BJ (cell line): ENCODE data around the gene OPN1SW. TPM values are rescaled to one million over a fixed set of nuclear protein-coding genes. Genes with fewer than 3 reads are reported as not detected.

ENCODE experiments used
- CTCF ChIA-PET: fragments of 350-600 bp; formaldehyde crosslinking; extraction: SDS; loops from one replicate; lab custom pipeline; 2021; ENCODE audit warnings: antibody characterized with exemption, inconsistent platforms; lab: Yijun Ruan, JAX
- POLR2A ChIA-PET: fragments of 300-600 bp; sonication (Branson Sonifier 250); formaldehyde crosslinking; extraction: SDS; loops from one replicate; lab custom pipeline; 2021; ENCODE audit warnings: antibody characterized with exemption; lab: Charles Lee
- DNase-seq: peaks from one replicate; pipeline ENCODE4 v3.0.0-alpha.2; 2011; ENCODE audit warnings: low read depth
- H3K27me3 ChIP-seq: 2 replicates; pipeline ENCODE4 v1.6.0; 2011; ENCODE audit warnings: low read length; ENCODE audit not compliant: control insufficient read depth, insufficient read depth
- H3K36me3 ChIP-seq: 2 replicates; pipeline ENCODE4 v1.5.1; 2011; ENCODE audit warnings: low read length; ENCODE audit not compliant: control insufficient read depth, insufficient read depth
- H3K4me3 ChIP-seq: 2 replicates; pipeline ENCODE4 v1.5.1; 2011; ENCODE audit warnings: low read depth, mild to moderate bottlenecking, control low read depth, low read length
- CTCF ChIP-seq: IDR thresholded peaks from 2 replicates; pipeline ENCODE4 v1.5.1; 2011; ENCODE audit warnings: low read depth, mild to moderate bottlenecking, control low read depth, inconsistent platforms, low read length, moderate library complexity; ENCODE audit not compliant: insufficient read depth
- polyA plus RNA-seq: library from polyadenylated mRNA; depleted of rRNA; stranded (reverse); fragments of >200 nt; gene quantifications from 2 replicates; pipeline ENCODE4 v1.2.3, GENCODE V29; 2011

Gene OPN1SW
- polyA plus RNA-seq, 1 experiment: not detected

GRCh38 chr7:128732521-128733277, 42.9 kb downstream of the OPN1SW start:
- DNase-seq: no peak
- TF ChIP-seq CTCF: no peak
- no peaks in the 10 kb centered on the region; the same call in 1 of the 2 replicates for H3K27me3 ChIP-seq
- CTCF ChIA-PET: interaction anchor here (0.6 kb wide), 1 partner anchor 10 kb away, joined by 3 read pairs; no protein-coding TSS in a partner anchor
- no peaks in the 10 kb centered on the region for H3K36me3 ChIP-seq
- no peak overlapping the region for H3K4me3 ChIP-seq
- POLR2A ChIA-PET: no interaction called here

GRCh38 chr7:128731184-128731583, 44.4 kb downstream of the OPN1SW start:
- ChIA-PET POLR2A (no interaction called here), CTCF (interaction anchor here (0.6 kb wide), 1 partner anchor 12 kb away, joined by 5 read pairs; no protein-coding TSS in a partner anchor)
- H3K27me3 ChIP-seq: peaks cover 3% of the 10 kb centered on the region
- DNase-seq: no peak
- no peak for TF ChIP-seq CTCF
- H3K36me3 ChIP-seq: no peaks in the 10 kb centered on the region
- no peak overlapping the region for H3K4me3 ChIP-seq

- CTCF ChIA-PET: no interaction called here
- no peak for DNase-seq
- Histone ChIP-seq H3K36me3 (no peaks in the 10 kb centered on the region), H3K27me3 (peaks cover 6% of the 10 kb centered on the region), H3K4me3 (no peak overlapping the region)
- no peak for TF ChIP-seq CTCF
- POLR2A ChIA-PET: interaction anchor here (1.4 kb wide), 1 partner anchor 10 kb away, joined by 10 read pairs; the partner anchor contains the start of gene CALU
Observed at GRCh38 chr7:128729494-128729893, 46.1 kb downstream of the OPN1SW start.

- Histone ChIP-seq H3K27me3 (peaks cover 6% of the 10 kb centered on the region), H3K36me3 (no peaks in the 10 kb centered on the region), H3K4me3 (no peak overlapping the region)
- DNase-seq: no peak
- TF ChIP-seq CTCF: no peak
- ChIA-PET POLR2A (interaction anchor here (0.6 to 1.4 kb wide), 3 partner anchors 11 to 17 kb away, joined by 3 to 10 read pairs (median 3); partner anchors contain the start of gene CALU), CTCF (no interaction called here)
Observed at GRCh38 chr7:128728598-128728997, 47.0 kb downstream of the OPN1SW start.

- CTCF ChIA-PET: interaction anchor here (1.1 to 1.4 kb wide), 2 partner anchors 14 to 49 kb away, joined by 3 read pairs; no protein-coding TSS in a partner anchor
- Histone ChIP-seq H3K27me3 (peaks cover 6% of the 10 kb centered on the region), H3K36me3 (no peaks in the 10 kb centered on the region), H3K4me3 (no peak overlapping the region)
- no peak for DNase-seq
- TF ChIP-seq CTCF: no peak
- POLR2A ChIA-PET: no interaction called here
Observed at GRCh38 chr7:128727239-128727638, 48.4 kb downstream of the OPN1SW start.
